ENCODE data around the gene SERPINB10. TPM values are rescaled to one million over a fixed set of nuclear protein-coding genes. Genes with fewer than 3 reads are reported as not detected.
A peak's percentile ranks its signal among the peaks of the same experiment; 100 is the strongest.

The SERPINB10 gene
- total and polyA plus RNA-seq, 12 donors, result 0.06 TPM; not detected in 11

DNA sequence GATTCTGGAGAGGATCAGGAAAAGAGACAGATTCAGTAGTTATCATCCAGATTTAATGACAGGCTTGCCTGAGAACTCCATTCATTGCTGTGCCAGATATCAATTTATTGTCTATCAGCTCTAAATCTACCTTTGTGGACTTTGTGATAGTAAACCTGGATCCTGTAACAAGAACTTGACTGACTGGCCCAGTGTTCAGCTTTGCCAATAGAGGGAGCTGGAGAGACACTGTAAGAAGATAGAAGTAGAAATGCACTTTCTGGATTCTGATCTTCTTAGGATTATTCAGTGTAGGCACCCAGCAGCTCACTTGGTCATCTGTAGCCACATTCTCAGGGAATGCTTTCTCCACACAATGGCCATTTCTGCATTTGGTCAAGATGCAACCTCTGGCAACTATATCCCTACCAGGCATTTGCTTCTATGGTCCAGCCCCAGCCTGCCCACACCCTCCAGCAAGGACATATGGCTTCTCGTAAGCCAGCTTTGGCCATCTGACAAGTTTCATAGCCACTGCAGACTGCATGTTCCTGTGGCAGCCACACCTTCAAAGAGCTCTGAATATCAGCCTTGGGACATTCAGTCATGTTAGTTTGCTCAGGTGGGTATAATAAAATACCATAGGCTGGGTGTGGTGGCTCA, 56.0 kb downstream of the SERPINB10 start:
- no peaks in the 10 kb centered on the region for H3K27me3 ChIP-seq
- H3K4me1 ChIP-seq (replicated peaks in 1 of 2), result peaks cover 0 to 6% of the 10 kb centered on the region in 2 donors
- no peak overlapping the region for H3K27ac ChIP-seq
- 17 to 71% (median 41%) methylated on average over 1 of the region's 1 CpG for WGBS, 4 donors
- DNase-seq, result peak; percentile 36 to 80 (median 64)
- intact Hi-C loops (cut with DNase I), result loop anchor here in 1 of 2 donors (2.0 kb wide), 1 partner anchor 15 kb away; no protein-coding TSS in a partner anchor
- TF ChIP-seq POLR2A (IDR thresholded peaks at IDR 0.05) (no peak), CTCF (IDR thresholded peaks at IDR 0.05) (peak; percentile 66 to 85 (median 74))
- H3K9me3 ChIP-seq (replicated peaks in 1 of 3), result no peaks in the 10 kb centered on the region
- H3K36me3 ChIP-seq (replicated peaks in 1 of 2), result no peaks in the 10 kb centered on the region
- H3K4me3 ChIP-seq, result no peak overlapping the region

DNA sequence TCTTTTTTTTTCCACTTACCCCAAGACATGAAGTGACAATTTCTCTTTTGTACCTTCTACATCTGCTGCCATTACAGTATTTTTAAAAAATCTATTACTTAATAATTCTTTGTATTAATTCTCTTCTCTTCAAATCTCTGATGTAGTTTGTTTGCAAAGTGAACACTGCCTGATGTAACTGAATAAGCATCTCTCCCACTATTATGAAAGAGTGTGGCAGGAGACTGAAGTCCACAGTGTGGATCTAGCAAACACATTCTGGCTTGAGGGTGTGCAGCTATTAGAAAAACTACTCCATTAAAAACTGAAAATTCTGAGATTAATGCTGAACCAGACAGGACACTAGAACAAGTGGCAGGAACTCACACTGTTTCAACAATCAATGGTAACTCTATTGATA, 57.1 kb downstream of the SERPINB10 start:
- Histone ChIP-seq H3K9me3 (replicated peaks in 1 of 3) (no peaks in the 10 kb centered on the region), H3K4me3 (no peak overlapping the region), H3K27ac (no peak overlapping the region), H3K36me3 (replicated peaks in 1 of 2) (no peaks in the 10 kb centered on the region), H3K4me1 (replicated peaks in 1 of 2) (peaks cover 6 to 16% of the 10 kb centered on the region in 2 donors), H3K27me3 (no peaks in the 10 kb centered on the region)
- intact Hi-C loops (cut with DNase I), result loop anchor here in 1 of 2 donors (2.0 kb wide), 1 partner anchor 14 kb away; no protein-coding TSS in a partner anchor
- TF ChIP-seq POLR2A (IDR thresholded peaks at IDR 0.05) (no peak), CTCF (IDR thresholded peaks at IDR 0.05) (no peak)
- DNase-seq, result no peak

GRCh38 chr18:63965716-63966330, 58.1 kb downstream of the SERPINB10 start:
- Histone ChIP-seq H3K9me3 (replicated peaks in 1 of 3) (no peaks in the 10 kb centered on the region), H3K27me3 (no peaks in the 10 kb centered on the region), H3K36me3 (replicated peaks in 1 of 2) (no peaks in the 10 kb centered on the region), H3K4me3 (no peak overlapping the region), H3K4me1 (replicated peaks in 1 of 2) (peaks cover 6 to 16% of the 10 kb centered on the region in 2 donors), H3K27ac (no peak overlapping the region)
- intact Hi-C loops (cut with DNase I), result loop anchor here in 1 of 2 donors (2.0 kb wide), 1 partner anchor 13 kb away; no protein-coding TSS in a partner anchor
- no peak for DNase-seq
- TF ChIP-seq CTCF (IDR thresholded peaks at IDR 0.05) (no peak), POLR2A (IDR thresholded peaks at IDR 0.05) (no peak)
- 73 to 84% (median 81%) methylated on average over 5 of the region's 5 CpGs for WGBS, 4 donors

DNA sequence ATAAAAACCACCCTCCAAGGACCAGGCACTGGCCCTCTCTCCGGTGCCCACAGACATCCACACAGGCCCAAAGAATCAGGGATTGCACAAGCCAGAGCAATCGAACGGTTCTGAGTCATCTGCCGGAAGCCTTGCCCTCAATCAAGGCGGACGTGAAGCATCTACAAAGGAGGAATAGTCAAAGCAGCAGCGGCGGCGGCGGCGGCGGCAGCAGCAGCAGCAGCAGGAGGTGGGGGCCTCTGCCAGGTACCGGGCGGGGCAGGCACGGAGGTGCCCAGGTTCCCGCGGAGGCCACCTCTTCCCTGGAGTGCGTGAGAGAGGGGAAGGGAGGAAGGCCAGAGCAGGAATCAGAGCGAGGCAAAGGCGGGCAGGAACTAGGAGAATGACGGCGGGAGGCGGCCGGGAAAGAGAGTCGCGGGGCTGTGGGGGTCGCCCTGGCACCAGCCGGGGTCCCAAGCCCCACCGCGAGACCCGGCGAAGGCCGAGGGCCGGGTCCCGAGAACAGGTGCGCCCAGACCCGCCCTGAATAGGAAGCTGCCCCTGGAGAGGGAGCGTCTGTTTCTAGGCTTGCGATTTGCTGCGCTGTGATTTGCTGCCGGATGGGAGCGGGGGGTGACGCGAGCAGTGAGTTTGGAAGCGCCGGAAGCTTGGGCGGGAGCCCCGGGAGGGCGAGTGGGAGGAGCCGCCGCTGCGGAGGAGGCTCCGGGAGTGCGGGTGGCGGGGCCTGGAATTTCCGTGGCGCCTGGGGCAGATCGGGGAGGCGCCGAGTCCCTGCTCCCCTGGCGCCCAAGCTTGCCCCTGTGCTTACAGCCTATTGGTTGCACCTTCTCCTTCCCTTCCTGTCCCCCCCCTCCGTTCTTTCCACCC, 62.4 kb downstream of the SERPINB10 start, which contains the start of gene SERPINB8:
TSS of gene SERPINB8 (plus strand) at position 140 of the 867 bp plus-strand sequence. CDS start 8,228 bp downstream, outside the sequence.
- intact Hi-C loops (cut with DNase I), result no loop called here
- Histone ChIP-seq H3K4me3 (peak within 1 kb of the TSS; percentile 31 to 83 (median 46)), H3K36me3 (replicated peaks in 1 of 2) (no peaks in the 10 kb centered on the region), H3K4me1 (replicated peaks in 1 of 2) (peaks cover 6 to 24% of the 10 kb centered on the region in 2 donors), H3K27me3 (no peaks in the 10 kb centered on the region), H3K9me3 (replicated peaks in 1 of 3) (no peaks in the 10 kb centered on the region), H3K27ac (peak within 1 kb of the TSS; percentile 96 to 98 (median 97))
- peak; percentile 94 to 97 (median 95) for DNase-seq
- WGBS, 4 donors, result 0 to 1% (median 0%) methylated on average over 22 to 62 of the region's 62 CpGs
- peak; percentile 83 to 94 for TF ChIP-seq POLR2A (IDR thresholded peaks at IDR 0.05)
- no peak for TF ChIP-seq CTCF (IDR thresholded peaks at IDR 0.05)

Measured in adrenal gland (tissue), 12 donors.